AG09309 (cell line): Measurements from ENCODE around the gene ACYP1.
A peak's percentile ranks its signal among the peaks of the same experiment; 100 is the strongest.

Experiments
- DNase-seq: peaks from one replicate; pipeline ENCODE4 v3.0.0-alpha.2; 2010; ENCODE audit warnings: low read depth
- H3K4me3 ChIP-seq: 2 replicates; pipeline ENCODE4 v1.5.1; 2011; ENCODE audit warnings: mild to moderate bottlenecking, low read depth, low read length, moderate library complexity; ENCODE audit not compliant: control insufficient read depth
- CTCF ChIP-seq: IDR thresholded peaks from 2 replicates; pipeline ENCODE4 v1.5.1; 2011; ENCODE audit warnings: mild to moderate bottlenecking, low read depth, low read length, inconsistent platforms; ENCODE audit not compliant: insufficient read depth, control insufficient read depth; ENCODE audit errors: missing control alignments

Gene ACYP1

GRCh38 chr14:75018694-75019093 lies 45.1 kb downstream of the ACYP1 start:
- no peak overlapping the region for H3K4me3 ChIP-seq
- no peak for DNase-seq
- no peak for TF ChIP-seq CTCF

GRCh38 chr14:75016815-75017214 lies 47.0 kb downstream of the ACYP1 start:
- DNase-seq, result no peak
- no peak overlapping the region for H3K4me3 ChIP-seq
- TF ChIP-seq CTCF, result no peak

GRCh38 chr14:75015496-75015895 lies 48.3 kb downstream of the ACYP1 start:
- H3K4me3 ChIP-seq, result no peak overlapping the region
- no peak for TF ChIP-seq CTCF
- no peak for DNase-seq

GRCh38 chr14:75013290-75013689 lies 50.5 kb downstream of the ACYP1 start:
- no peak overlapping the region for H3K4me3 ChIP-seq
- no peak for TF ChIP-seq CTCF

GRCh38 chr14:75011356-75011994 lies 52.3 kb downstream of the ACYP1 start:
- no peak for TF ChIP-seq CTCF
- DNase-seq, result peak; percentile 21
- H3K4me3 ChIP-seq, result no peak overlapping the region

More at GRCh38 chr14:75013290-75013689, 50.5 kb downstream of the ACYP1 start:
- DNase-seq, result no peak

- H3K4me3 ChIP-seq, result no peak overlapping the region
- no peak for TF ChIP-seq CTCF
- no peak for DNase-seq
Measured at GRCh38 chr14:75010472-75011093, 53.2 kb downstream of the ACYP1 start.
